NCI-H2107 (cell line): ENCODE measurements around the gene HHEX.
"Not testable (repeated sequence)": the region's sequence is repeated elsewhere in the genome, so short reads cannot be mapped to it uniquely, and the experiment has no call there.

ENCODE experiments used
- DNase-seq: peaks from one replicate; lab custom pipeline; 2025; lab: John Stamatoyannopoulos, UW

The HHEX gene

GRCh38 chr10:92689663-92690210, at the start of gene HHEX:
TSS of gene HHEX (plus strand) at chr10:92689955. CDS start at chr10:92689987, 32 bp downstream.
- no peak for DNase-seq

GRCh38 chr10:92640107-92640506, 49.6 kb upstream of the HHEX start:
- no peak for DNase-seq

- DNase-seq = no peak
These were observed 48.3 kb upstream of the HHEX start for GRCh38 chr10:92641492-92641891.

GRCh38 chr10:92644921-92645320, 44.8 kb upstream of the HHEX start:
- DNase-seq = no peak

GRCh38 chr10:92650864-92651263, 38.9 kb upstream of the HHEX start:
- not testable (repeated sequence) for DNase-seq

GRCh38 chr10:92655426-92655825, 34.3 kb upstream of the HHEX start:
- DNase-seq = no peak

GRCh38 chr10:92656266-92656961, 33.3 kb upstream of the HHEX start:
- DNase-seq = no peak

- DNase-seq = no peak
These were observed 32.7 kb upstream of the HHEX start for GRCh38 chr10:92657024-92657423.

- no peak for DNase-seq
These were observed 26.9 kb upstream of the HHEX start for GRCh38 chr10:92662848-92663247.

GRCh38 chr10:92664322-92664721, 25.4 kb upstream of the HHEX start:
- no peak for DNase-seq

GRCh38 chr10:92667078-92667477, 22.7 kb upstream of the HHEX start:
- no peak for DNase-seq

- DNase-seq = no peak
These were observed 12.0 kb upstream of the HHEX start for GRCh38 chr10:92677708-92678107.

GRCh38 chr10:92678206-92678605, 11.5 kb upstream of the HHEX start:
- DNase-seq = no peak

GRCh38 chr10:92681306-92681834, 8.4 kb upstream of the HHEX start:
- DNase-seq = no peak

GRCh38 chr10:92688573-92688926, 1.2 kb upstream of the HHEX start:
- DNase-seq = no peak

- DNase-seq = no peak
These were observed 660 bp upstream of the HHEX start for GRCh38 chr10:92688927-92689662.

GRCh38 chr10:92690211-92690914, 608 bp downstream of the HHEX start:
- DNase-seq = no peak

GRCh38 chr10:92690915-92691590, 1.3 kb downstream of the HHEX start:
- no peak for DNase-seq

- DNase-seq = no peak
These were observed 1.9 kb downstream of the HHEX start for GRCh38 chr10:92691591-92692079.

- no peak for DNase-seq
These were observed 2.4 kb downstream of the HHEX start for GRCh38 chr10:92692080-92692671.
